HG03432 (cell line): ENCODE measurements around the gene PSAPL1.

Source experiments
- ATAC-seq: cut with Tn5 transposase; IDR thresholded peaks from one replicate; pipeline ENCODE4 v1.9.1; 2021; ENCODE audit warnings: mild to moderate bottlenecking, moderate library complexity; ENCODE audit not compliant: unreplicated experiment

The PSAPL1 gene

GRCh38 chr4:7383266-7383665, 51.5 kb downstream of the PSAPL1 start:
- no peak for ATAC-seq

GRCh38 chr4:7382634-7383014, 52.1 kb downstream of the PSAPL1 start:
- ATAC-seq, result no peak

GRCh38 chr4:7381890-7382633, 52.7 kb downstream of the PSAPL1 start:
- ATAC-seq, result no peak

GRCh38 chr4:7381221-7381889, 53.4 kb downstream of the PSAPL1 start:
- ATAC-seq, result no peak
